ENCODE data around the gene CTNNA1. TPM values are rescaled to one million over a fixed set of nuclear protein-coding genes. Genes with fewer than 3 reads are reported as not detected.

The CTNNA1 gene
- total and polyA plus RNA-seq, 2 of the 8 experiments (the other 6 are each of a cell fraction or from before 2014, with no cell fraction given) = 115 to 349 TPM

- no peak for TF ChIP-seq CHD7 (IDR thresholded peaks at IDR 0.05; ENCODE audit: insufficient replicate concordance, low read length)
- no peak for TF ChIP-seq HDAC2 (IDR thresholded peaks at IDR 0.05; ENCODE audit: borderline replicate concordance in 1 of 2, low read depth in 2 of 2, low read length in 2 of 2)
These were observed 148.5 kb downstream of the CTNNA1 start (continued) for GRCh38 chr5:138901716-138902115.
